Heart left ventricle (tissue), 13 donors: Measurements from ENCODE around the gene NOSTRIN.

ENCODE experiments used
- POLR2A ChIP-seq, 2 donors: fragments of 450-650 bp; IDR thresholded peaks; one replicate each; pipeline ENCODE4 v1.6.1; 2017; ENCODE audit warnings: antibody characterized with exemption in 2 of 2, mild to moderate bottlenecking in 2 of 2, moderate library complexity in 2 of 2
- TF ChIP-seq, protein P1 (sequence below), 12 donors: fragments of 200-600 bp; sonication (generic) in 4 of 12; IDR thresholded peaks; one replicate each; pipeline versions ENCODE4 v1.5.0 to v1.8.0; 2018 to 2022; ENCODE audit warnings: antibody characterized with exemption in 12 of 12, mild to moderate bottlenecking in 5 of 12
- donor health status: ischemic (EF 13 %, LVEDD 7.1; RV severe dilation, severe dysfunction).
- donor health status: DM: no; HTN: yes; CAD: no.
- donor health status: DM: no; HTN: no; CAD: no.
- donor health status: ischemic (EF 25% LVEDD 6.9; RV normal size, moderate dysfunction).
- donor health status: ischemic (EF 25% LVEDD 5.7; RV mildly dilated, moderate dysfunction).
- donor health status: ischemic (EF 35%, LVEDD 5.7; RV mildly dilated, moderate dysfunction).
- donor health status: nonischemic (EF 11% LVEDD 7.7; RV severe dilation, severe dysfunction).
- donor health status: DM: yes; HTN: yes; CAD: no.
- donor health status: PGD.
- donor health status: ischemic (EF 29% LVEDD 5.4; RV normal size, mild dysfunction).
- donor health status: nonischemic (EF 23%, LVEDD 6.1; RV moderate dilation, normal function).

DNA sequence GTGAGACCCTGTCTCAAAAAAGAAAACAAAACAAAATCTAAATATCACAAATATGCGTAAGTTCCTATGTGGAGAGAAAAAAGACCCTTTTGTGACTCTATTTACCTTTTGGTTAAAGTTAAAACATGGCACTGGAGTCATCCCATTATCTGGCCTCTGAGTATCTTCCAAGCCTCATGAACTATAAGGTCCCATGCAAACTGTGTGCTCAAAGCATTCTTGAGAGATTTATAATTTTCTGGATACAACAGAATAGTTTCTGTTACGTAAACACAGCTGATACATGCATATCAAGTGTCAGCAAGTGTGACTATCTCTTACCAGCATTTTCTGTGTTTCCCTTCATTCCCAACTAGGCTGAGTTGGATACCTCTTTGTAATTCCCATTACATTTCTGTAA is 8.8 kb upstream of the NOSTRIN start:
- TF ChIP-seq, protein P1, sequence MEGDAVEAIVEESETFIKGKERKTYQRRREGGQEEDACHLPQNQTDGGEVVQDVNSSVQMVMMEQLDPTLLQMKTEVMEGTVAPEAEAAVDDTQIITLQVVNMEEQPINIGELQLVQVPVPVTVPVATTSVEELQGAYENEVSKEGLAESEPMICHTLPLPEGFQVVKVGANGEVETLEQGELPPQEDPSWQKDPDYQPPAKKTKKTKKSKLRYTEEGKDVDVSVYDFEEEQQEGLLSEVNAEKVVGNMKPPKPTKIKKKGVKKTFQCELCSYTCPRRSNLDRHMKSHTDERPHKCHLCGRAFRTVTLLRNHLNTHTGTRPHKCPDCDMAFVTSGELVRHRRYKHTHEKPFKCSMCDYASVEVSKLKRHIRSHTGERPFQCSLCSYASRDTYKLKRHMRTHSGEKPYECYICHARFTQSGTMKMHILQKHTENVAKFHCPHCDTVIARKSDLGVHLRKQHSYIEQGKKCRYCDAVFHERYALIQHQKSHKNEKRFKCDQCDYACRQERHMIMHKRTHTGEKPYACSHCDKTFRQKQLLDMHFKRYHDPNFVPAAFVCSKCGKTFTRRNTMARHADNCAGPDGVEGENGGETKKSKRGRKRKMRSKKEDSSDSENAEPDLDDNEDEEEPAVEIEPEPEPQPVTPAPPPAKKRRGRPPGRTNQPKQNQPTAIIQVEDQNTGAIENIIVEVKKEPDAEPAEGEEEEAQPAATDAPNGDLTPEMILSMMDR (IDR thresholded peaks at IDR 0.05) = no peak
- TF ChIP-seq POLR2A (IDR thresholded peaks at IDR 0.05) = no peak
